Measurements from ENCODE around the gene CRYGB.

CRYGB gene

DNA sequence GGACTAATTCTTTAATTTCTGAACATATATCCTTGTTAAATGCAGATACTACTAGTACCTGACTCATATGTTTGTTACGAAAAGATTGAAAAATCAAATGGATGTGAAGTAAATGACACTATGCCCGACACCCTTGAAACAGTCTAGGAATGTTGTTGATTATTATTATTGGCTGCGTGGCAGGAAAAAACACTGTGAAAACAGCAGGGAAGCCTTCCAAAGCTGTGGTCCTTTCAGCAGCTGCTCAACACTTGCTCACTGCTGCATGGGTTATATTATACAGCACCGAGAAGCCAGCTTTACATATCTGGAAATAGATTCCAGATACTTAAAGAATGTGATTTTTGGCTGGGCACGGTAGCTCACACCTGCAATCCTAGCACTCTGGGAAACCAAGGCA lies 48.2 kb downstream of the CRYGB start:
- TF ChIP-seq YY1 (IDR thresholded peaks at IDR 0.05; ENCODE audit: low read depth), result no peak
- TF ChIP-seq TEAD4 (IDR thresholded peaks at IDR 0.05), result no peak
- TF ChIP-seq RAD21 (IDR thresholded peaks at IDR 0.05; ENCODE audit: low read depth), result no peak
- no peak for TF ChIP-seq EGR1 (IDR thresholded peaks at IDR 0.05)
- no peak for TF ChIP-seq TCF12 (IDR thresholded peaks at IDR 0.05; ENCODE audit: low read depth)

DNA sequence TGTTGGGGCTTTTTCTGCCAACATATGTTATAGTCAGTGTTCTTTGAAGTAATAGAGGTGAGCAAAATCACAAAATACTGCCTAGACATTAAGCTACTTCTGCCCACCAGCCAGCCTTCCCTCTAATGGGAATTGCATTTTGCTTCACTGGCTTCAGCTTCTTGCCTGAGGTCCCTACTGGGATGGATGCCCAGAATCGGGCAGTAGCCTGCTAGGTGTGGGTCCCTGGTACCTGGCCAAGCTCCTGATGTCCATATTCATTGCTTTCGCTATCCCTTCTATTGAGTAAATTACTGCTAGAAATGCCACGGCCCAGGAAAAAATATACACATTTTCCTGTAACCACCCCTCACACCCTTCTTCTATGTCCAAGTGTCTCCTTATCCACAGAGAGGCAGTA lies 48.6 kb downstream of the CRYGB start:
- TF ChIP-seq ZBTB7A (IDR thresholded peaks at IDR 0.05; ENCODE audit: low read depth), result no peak
- TF ChIP-seq TAF1 (IDR thresholded peaks at IDR 0.05; ENCODE audit: low read depth), result no peak

DNA sequence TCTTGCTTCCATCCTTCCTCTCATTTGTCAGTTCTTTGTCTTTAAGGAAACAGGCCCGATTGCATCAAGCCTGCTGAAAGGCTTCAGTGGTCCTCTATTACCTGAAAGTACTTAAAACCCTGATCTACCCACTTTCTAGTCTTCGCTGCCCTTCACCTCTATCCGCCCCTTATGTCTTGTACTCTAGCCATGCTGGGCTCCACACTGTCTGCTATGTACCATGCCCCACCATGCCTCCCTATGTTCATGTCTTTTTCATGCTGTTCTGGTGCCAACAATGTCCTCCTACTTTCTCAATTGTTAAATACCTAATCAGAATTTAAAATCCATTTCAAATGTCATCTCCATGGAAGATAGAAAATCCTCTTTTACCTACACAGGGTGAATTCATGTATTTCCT lies 49.9 kb downstream of the CRYGB start:
- TF ChIP-seq ZBTB7A (IDR thresholded peaks at IDR 0.05; ENCODE audit: low read depth) (no peak), CEBPB (IDR thresholded peaks at IDR 0.05) (no peak), TCF12 (IDR thresholded peaks at IDR 0.05; ENCODE audit: low read depth) (no peak), FOXM1 (IDR thresholded peaks at IDR 0.05; ENCODE audit: borderline replicate concordance, low read depth) (no peak), EP300 (IDR thresholded peaks at IDR 0.05; ENCODE audit: borderline replicate concordance) (no peak), YY1 (IDR thresholded peaks at IDR 0.05; ENCODE audit: low read depth) (no peak), NFIC (IDR thresholded peaks at IDR 0.05) (no peak), RAD21 (IDR thresholded peaks at IDR 0.05; ENCODE audit: low read depth) (no peak), TEAD4 (IDR thresholded peaks at IDR 0.05) (no peak), CREB1 (IDR thresholded peaks at IDR 0.05; ENCODE audit: low read depth) (no peak), TAF1 (IDR thresholded peaks at IDR 0.05; ENCODE audit: low read depth) (no peak), EGR1 (IDR thresholded peaks at IDR 0.05) (no peak)
- TF ChIP-seq, protein P1, sequence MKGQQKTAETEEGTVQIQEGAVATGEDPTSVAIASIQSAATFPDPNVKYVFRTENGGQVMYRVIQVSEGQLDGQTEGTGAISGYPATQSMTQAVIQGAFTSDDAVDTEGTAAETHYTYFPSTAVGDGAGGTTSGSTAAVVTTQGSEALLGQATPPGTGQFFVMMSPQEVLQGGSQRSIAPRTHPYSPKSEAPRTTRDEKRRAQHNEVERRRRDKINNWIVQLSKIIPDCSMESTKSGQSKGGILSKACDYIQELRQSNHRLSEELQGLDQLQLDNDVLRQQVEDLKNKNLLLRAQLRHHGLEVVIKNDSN (IDR thresholded peaks at IDR 0.05), result no peak
- TF ChIP-seq, protein P2, sequence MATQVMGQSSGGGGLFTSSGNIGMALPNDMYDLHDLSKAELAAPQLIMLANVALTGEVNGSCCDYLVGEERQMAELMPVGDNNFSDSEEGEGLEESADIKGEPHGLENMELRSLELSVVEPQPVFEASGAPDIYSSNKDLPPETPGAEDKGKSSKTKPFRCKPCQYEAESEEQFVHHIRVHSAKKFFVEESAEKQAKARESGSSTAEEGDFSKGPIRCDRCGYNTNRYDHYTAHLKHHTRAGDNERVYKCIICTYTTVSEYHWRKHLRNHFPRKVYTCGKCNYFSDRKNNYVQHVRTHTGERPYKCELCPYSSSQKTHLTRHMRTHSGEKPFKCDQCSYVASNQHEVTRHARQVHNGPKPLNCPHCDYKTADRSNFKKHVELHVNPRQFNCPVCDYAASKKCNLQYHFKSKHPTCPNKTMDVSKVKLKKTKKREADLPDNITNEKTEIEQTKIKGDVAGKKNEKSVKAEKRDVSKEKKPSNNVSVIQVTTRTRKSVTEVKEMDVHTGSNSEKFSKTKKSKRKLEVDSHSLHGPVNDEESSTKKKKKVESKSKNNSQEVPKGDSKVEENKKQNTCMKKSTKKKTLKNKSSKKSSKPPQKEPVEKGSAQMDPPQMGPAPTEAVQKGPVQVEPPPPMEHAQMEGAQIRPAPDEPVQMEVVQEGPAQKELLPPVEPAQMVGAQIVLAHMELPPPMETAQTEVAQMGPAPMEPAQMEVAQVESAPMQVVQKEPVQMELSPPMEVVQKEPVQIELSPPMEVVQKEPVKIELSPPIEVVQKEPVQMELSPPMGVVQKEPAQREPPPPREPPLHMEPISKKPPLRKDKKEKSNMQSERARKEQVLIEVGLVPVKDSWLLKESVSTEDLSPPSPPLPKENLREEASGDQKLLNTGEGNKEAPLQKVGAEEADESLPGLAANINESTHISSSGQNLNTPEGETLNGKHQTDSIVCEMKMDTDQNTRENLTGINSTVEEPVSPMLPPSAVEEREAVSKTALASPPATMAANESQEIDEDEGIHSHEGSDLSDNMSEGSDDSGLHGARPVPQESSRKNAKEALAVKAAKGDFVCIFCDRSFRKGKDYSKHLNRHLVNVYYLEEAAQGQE (IDR thresholded peaks at IDR 0.05; ENCODE audit: low read depth), result no peak
- TF ChIP-seq, protein P3, sequence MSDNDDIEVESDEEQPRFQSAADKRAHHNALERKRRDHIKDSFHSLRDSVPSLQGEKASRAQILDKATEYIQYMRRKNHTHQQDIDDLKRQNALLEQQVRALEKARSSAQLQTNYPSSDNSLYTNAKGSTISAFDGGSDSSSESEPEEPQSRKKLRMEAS (IDR thresholded peaks at IDR 0.05), result no peak

DNA sequence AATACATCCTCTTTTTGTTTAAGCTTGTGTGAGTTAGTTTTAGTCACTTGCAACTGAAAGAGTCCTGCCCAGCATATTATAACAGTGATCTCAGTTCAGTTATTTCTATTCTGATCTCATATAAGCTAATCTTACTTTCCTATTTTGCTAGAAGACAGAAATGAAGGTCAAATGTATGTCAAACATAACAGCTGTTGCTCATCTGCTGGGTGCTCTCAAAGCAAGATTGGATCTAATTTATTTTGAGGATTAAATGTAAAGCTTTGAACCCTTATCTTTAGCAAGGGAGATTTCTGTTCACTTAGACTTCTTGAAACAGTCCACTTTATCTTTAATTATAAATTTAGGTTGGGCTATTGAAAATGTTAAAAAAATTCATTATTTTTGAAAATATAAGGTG lies 52.8 kb downstream of the CRYGB start:
- TF ChIP-seq CEBPB (IDR thresholded peaks at IDR 0.05) (no peak), TCF12 (IDR thresholded peaks at IDR 0.05; ENCODE audit: low read depth) (no peak), CREB1 (IDR thresholded peaks at IDR 0.05; ENCODE audit: low read depth) (no peak), YY1 (IDR thresholded peaks at IDR 0.05; ENCODE audit: low read depth) (no peak)
- TF ChIP-seq, protein P2 (IDR thresholded peaks at IDR 0.05; ENCODE audit: low read depth), result no peak
- TF ChIP-seq, protein P3 (IDR thresholded peaks at IDR 0.05), result no peak

Measured in Ishikawa (cell line).